ENCODE results near the gene TAF1L. TPM values are rescaled to one million over a fixed set of nuclear protein-coding genes. Genes with fewer than 3 reads are reported as not detected.

The TAF1L gene
- total RNA-seq, 1 donor: under 0.01 TPM

DNA sequence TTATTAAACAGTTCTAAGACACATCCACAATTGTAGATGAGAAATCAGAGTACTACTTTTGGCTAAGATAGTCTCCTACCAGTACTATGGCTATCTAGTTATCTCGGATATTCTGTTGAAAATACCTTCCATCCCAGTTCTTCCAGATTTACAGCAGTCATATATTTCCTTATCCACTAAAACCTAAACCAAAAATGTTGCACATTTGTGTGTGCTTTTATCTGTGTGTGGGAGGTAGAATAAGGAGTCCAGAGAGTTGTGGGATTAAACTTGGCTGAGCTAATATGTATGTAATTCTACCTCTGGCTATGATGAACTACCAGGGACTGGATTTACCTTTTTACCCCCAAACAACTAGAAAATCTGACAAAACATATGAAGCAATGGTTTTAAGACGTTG, 45.0 kb downstream of the TAF1L start:
- no peak overlapping the region for H3K4me3 ChIP-seq (ENCODE audit: low read depth, low read length)
- no peak for DNase-seq (ENCODE audit: low read depth)
- TF ChIP-seq, protein P1, sequence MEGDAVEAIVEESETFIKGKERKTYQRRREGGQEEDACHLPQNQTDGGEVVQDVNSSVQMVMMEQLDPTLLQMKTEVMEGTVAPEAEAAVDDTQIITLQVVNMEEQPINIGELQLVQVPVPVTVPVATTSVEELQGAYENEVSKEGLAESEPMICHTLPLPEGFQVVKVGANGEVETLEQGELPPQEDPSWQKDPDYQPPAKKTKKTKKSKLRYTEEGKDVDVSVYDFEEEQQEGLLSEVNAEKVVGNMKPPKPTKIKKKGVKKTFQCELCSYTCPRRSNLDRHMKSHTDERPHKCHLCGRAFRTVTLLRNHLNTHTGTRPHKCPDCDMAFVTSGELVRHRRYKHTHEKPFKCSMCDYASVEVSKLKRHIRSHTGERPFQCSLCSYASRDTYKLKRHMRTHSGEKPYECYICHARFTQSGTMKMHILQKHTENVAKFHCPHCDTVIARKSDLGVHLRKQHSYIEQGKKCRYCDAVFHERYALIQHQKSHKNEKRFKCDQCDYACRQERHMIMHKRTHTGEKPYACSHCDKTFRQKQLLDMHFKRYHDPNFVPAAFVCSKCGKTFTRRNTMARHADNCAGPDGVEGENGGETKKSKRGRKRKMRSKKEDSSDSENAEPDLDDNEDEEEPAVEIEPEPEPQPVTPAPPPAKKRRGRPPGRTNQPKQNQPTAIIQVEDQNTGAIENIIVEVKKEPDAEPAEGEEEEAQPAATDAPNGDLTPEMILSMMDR (IDR thresholded peaks at IDR 0.05; ENCODE audit: insufficient read depth, low read depth, low read length): no peak

DNA sequence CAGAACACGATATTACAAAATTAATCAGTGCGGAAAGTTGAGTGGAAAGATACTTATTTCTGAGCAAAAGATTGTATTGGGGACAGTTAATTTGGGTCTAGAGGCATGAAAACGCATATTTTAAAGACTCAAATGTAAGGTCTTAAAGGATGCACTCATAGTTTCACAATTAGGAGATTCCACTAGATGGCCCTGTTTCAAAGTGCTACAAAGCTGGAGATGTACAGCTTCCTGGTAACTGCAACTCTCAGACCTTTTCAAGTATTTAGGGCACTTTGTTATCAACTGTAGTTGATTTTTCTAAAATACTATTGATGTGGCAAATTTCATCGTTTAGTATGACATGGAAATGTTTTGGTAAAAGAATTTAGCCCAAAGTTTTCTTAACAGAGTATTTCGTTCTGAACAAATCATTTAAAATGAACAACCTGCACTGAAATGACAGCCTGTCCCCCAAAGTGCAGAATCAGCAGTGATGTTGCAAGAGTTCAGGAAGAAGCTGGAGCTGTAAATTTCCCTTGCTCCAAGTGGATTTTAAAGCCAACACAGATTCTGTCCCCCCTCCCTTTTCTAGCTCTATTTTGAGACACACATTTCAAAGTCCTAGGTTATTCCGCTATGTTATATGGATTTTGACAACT, 46.3 kb downstream of the TAF1L start:
- H3K4me3 ChIP-seq (ENCODE audit: low read depth, low read length): no peak overlapping the region
- peak; percentile 64 for DNase-seq (ENCODE audit: low read depth)
- TF ChIP-seq, protein P1 (IDR thresholded peaks at IDR 0.05; ENCODE audit: insufficient read depth, low read depth, low read length): peak; percentile 58

DNA sequence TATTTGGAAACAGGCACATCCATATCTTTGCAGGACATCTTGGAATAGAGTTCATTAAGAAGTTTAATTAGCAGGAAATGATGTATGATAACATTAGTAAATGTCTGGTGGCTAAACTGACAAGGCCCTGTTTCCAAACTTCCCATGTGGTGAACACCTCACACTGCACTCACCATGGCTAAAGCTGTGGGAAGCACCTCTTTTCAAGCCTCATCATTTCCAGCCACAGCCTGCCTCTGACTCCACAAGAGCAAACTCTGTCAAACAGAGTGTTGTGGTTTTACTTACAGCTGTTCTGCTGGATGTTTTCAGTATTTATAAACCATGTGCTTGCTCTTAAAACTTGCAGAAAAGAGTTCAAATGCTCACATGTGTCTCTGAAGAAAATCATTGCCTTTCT, 47.6 kb downstream of the TAF1L start:
- no peak overlapping the region for H3K4me3 ChIP-seq (ENCODE audit: low read depth, low read length)
- peak; percentile 33 for DNase-seq (ENCODE audit: low read depth)
- TF ChIP-seq, protein P1 (IDR thresholded peaks at IDR 0.05; ENCODE audit: insufficient read depth, low read depth, low read length): no peak

DNA sequence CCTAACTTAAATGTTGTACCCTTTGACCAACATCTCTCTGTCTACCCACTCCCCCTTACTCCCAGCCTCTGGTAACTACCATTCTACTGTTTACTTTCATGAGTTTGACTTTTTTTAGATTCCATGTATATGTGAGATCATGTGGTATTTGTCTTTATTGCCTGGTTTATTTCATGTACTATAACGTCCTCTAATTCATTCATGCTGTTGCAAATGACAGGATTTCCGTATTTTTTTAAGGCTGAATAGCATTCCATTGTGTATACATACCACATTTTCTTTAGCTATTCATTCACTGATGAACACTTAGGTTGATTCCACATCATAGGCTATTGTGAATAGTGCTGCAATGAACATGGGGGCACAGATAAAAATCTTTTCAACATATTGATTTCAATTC, 50.7 kb downstream of the TAF1L start:
- TF ChIP-seq, protein P1 (IDR thresholded peaks at IDR 0.05; ENCODE audit: insufficient read depth, low read depth, low read length): no peak
- DNase-seq (ENCODE audit: low read depth): no peak

DNA sequence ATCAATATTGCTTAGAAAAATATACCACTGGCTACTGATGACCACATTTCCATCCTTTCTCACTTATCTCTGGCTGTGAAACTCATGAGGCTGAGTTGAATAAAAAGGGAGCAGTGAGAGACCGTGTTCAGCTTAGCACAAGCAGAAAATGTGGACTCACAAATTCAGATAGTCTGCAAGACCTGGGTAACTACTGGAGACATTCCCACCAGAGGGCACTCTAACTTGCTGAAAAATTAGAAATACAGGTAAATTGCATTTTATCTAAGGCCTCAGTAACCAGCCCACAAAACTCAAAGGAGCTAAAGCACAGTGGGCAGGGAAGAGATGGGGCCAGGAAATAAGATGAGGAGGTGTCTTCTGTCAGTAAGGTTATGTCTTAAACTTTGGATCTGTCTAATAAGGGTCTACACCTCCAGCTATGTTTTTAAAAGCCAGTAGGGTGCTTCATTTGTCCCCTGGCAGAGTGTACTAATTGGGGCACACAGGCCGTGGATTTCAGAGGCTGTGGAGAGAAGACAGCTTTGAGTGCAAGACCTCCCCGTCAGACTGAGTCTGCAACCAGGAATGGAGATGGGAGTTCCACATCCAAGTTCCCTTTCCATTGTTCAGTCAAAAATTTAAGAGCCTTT, 53.8 kb downstream of the TAF1L start:
- peak; percentile 67 for DNase-seq (ENCODE audit: low read depth)
- H3K4me3 ChIP-seq (ENCODE audit: low read depth, low read length): no peak overlapping the region
- TF ChIP-seq, protein P1 (IDR thresholded peaks at IDR 0.05; ENCODE audit: insufficient read depth, low read depth, low read length): peak; percentile 62

More for the DNA sequence above, 50.7 kb downstream of the TAF1L start:
- no peak overlapping the region for H3K4me3 ChIP-seq (ENCODE audit: low read depth, low read length)

DNA sequence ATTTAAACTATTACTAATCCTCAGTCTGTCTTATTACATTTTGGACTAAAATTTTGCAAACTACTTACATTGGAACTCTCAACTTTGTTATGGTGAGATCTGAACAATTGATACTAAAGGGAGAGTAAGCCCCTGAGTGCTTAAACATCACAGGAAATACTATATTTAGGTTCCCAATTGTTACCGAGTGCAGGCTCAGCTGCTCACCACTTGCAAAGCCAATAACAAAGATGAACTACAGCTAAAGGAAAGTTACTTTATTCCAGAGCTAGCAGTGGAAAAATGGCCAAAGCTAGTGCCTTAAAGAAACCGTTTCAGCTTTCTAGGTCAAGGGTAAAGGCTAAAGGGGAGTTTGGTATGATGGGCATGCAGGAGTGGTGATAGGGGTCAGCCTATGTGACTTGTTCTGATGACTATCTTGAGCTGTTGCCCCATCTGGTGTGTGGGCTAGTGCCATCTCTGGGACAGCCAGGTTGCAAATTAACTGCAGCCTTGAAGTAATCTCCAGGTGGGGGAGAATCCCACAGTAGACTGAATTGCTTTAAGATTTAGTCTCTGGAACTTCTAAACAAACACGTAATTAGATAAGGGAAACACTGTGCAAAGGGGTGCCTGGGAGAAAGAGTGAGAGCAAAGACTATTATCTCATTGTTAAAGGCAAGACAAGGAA, 54.7 kb downstream of the TAF1L start:
- no peak for DNase-seq (ENCODE audit: low read depth)
- TF ChIP-seq, protein P1 (IDR thresholded peaks at IDR 0.05; ENCODE audit: insufficient read depth, low read depth, low read length): no peak
- H3K4me3 ChIP-seq (ENCODE audit: low read depth, low read length): no peak overlapping the region
